Glutamatergic neuron (in vitro differentiated cells): Measurements from ENCODE around the gene CAMTA1. TPM values are rescaled to one million over a fixed set of nuclear protein-coding genes. Genes with fewer than 3 reads are reported as not detected.

Experiments used
- DNase-seq: peaks from one replicate; pipeline ENCODE4 v3.0.0; 2022
- H3K27ac Mint-ChIP-seq: one replicate; pipeline ENCODE4 v1.8.0; 2020; ENCODE audit warnings: mild to moderate bottlenecking, mixed read lengths, inconsistent platforms; ENCODE audit not compliant: unreplicated experiment
- H3K27me3 Mint-ChIP-seq: one replicate; pipeline ENCODE4 v1.8.0; 2020; ENCODE audit warnings: mild to moderate bottlenecking, moderate library complexity, mixed read lengths, inconsistent platforms; ENCODE audit not compliant: unreplicated experiment
- H3K36me3 Mint-ChIP-seq: one replicate; pipeline ENCODE4 v1.8.0; 2020; ENCODE audit warnings: mild to moderate bottlenecking, mixed read lengths, inconsistent platforms; ENCODE audit not compliant: unreplicated experiment
- H3K4me1 Mint-ChIP-seq: one replicate; pipeline ENCODE4 v1.8.0; 2020; ENCODE audit warnings: mild to moderate bottlenecking, low read depth, mixed read lengths, inconsistent platforms; ENCODE audit not compliant: unreplicated experiment
- H3K4me3 Mint-ChIP-seq: one replicate; pipeline ENCODE4 v1.8.0; 2020; ENCODE audit warnings: mild to moderate bottlenecking, mixed read lengths, inconsistent platforms; ENCODE audit not compliant: unreplicated experiment
- H3K9me3 Mint-ChIP-seq: one replicate; pipeline ENCODE4 v1.8.0; 2020; ENCODE audit warnings: mild to moderate bottlenecking, moderate library complexity, mixed read lengths, inconsistent platforms; ENCODE audit not compliant: unreplicated experiment
- CTCF ChIP-seq: fragments of 200-600 bp; sonication (generic); IDR thresholded peaks from one replicate; pipeline ENCODE4 v1.5.0; 2021; ENCODE audit not compliant: partially characterized antibody, unreplicated experiment
- total RNA-seq: library from RNA; stranded (reverse); fragmentation: NEBNext Ultra II Directional; extraction: Animal tissue kit (Norgen Biotek cat#: 25700); gene quantifications from one replicate; pipeline ENCODE4 v1.2.1, GENCODE V29; 2021; ENCODE audit not compliant: unreplicated experiment

CAMTA1 gene
- total RNA-seq, 1 donor from 2014 or later = 77.2 TPM

GRCh38 chr1:7218210-7218832, 433.1 kb downstream of the CAMTA1 start:
- Mint-ChIP-seq H3K9me3 (peaks cover 7% of the 10 kb centered on the region), H3K27me3 (peaks cover 4% of the 10 kb centered on the region), H3K4me1 (no peaks in the 10 kb centered on the region), H3K4me3 (no peak overlapping the region), H3K27ac (no peak overlapping the region), H3K36me3 (no peaks in the 10 kb centered on the region)
- DNase-seq = peak; percentile 52
- peak; percentile 83 for TF ChIP-seq CTCF

- Mint-ChIP-seq H3K27ac (no peak overlapping the region), H3K4me1 (no peaks in the 10 kb centered on the region), H3K36me3 (no peaks in the 10 kb centered on the region), H3K27me3 (peaks cover 4% of the 10 kb centered on the region), H3K9me3 (peaks cover 7% of the 10 kb centered on the region), H3K4me3 (no peak overlapping the region)
- DNase-seq = no peak
- no peak for TF ChIP-seq CTCF
Measured at GRCh38 chr1:7219031-7219430, 433.8 kb downstream of the CAMTA1 start.

GRCh38 chr1:7220007-7220406, 434.8 kb downstream of the CAMTA1 start:
- no peak overlapping the region for H3K4me3 Mint-ChIP-seq
- no peak for TF ChIP-seq CTCF

GRCh38 chr1:7220712-7221252, 435.5 kb downstream of the CAMTA1 start:
- H3K9me3 Mint-ChIP-seq = peaks cover 7% of the 10 kb centered on the region
- H3K36me3 Mint-ChIP-seq = no peaks in the 10 kb centered on the region
- H3K27ac Mint-ChIP-seq = no peak overlapping the region
- H3K4me1 Mint-ChIP-seq = no peaks in the 10 kb centered on the region
- no peak overlapping the region for H3K4me3 Mint-ChIP-seq
- no peak for TF ChIP-seq CTCF
- DNase-seq = no peak
- H3K27me3 Mint-ChIP-seq = peaks cover 4% of the 10 kb centered on the region

More at GRCh38 chr1:7220007-7220406, 434.8 kb downstream of the CAMTA1 start:
- H3K36me3 Mint-ChIP-seq = no peaks in the 10 kb centered on the region
- peaks cover 7% of the 10 kb centered on the region for H3K9me3 Mint-ChIP-seq
- DNase-seq = no peak
- no peaks in the 10 kb centered on the region for H3K4me1 Mint-ChIP-seq
- peaks cover 4% of the 10 kb centered on the region for H3K27me3 Mint-ChIP-seq
- no peak overlapping the region for H3K27ac Mint-ChIP-seq
